A549 treated with DMSO at 1 μM for 4 hours (cell line): ENCODE results near the gene ATXN2L. TPM values are rescaled to one million over a fixed set of nuclear protein-coding genes. Genes with fewer than 3 reads are reported as not detected.

Experiments used
- total RNA-seq: library from RNA; stranded (reverse); fragments of 200-300 nt; extraction: Qiagen RNA extraction; gene quantifications from 5 replicates; pipeline ENCODE4 v1.2.3, GENCODE V29; 2022; ENCODE audit warnings: low read depth

The ATXN2L gene, protein sequence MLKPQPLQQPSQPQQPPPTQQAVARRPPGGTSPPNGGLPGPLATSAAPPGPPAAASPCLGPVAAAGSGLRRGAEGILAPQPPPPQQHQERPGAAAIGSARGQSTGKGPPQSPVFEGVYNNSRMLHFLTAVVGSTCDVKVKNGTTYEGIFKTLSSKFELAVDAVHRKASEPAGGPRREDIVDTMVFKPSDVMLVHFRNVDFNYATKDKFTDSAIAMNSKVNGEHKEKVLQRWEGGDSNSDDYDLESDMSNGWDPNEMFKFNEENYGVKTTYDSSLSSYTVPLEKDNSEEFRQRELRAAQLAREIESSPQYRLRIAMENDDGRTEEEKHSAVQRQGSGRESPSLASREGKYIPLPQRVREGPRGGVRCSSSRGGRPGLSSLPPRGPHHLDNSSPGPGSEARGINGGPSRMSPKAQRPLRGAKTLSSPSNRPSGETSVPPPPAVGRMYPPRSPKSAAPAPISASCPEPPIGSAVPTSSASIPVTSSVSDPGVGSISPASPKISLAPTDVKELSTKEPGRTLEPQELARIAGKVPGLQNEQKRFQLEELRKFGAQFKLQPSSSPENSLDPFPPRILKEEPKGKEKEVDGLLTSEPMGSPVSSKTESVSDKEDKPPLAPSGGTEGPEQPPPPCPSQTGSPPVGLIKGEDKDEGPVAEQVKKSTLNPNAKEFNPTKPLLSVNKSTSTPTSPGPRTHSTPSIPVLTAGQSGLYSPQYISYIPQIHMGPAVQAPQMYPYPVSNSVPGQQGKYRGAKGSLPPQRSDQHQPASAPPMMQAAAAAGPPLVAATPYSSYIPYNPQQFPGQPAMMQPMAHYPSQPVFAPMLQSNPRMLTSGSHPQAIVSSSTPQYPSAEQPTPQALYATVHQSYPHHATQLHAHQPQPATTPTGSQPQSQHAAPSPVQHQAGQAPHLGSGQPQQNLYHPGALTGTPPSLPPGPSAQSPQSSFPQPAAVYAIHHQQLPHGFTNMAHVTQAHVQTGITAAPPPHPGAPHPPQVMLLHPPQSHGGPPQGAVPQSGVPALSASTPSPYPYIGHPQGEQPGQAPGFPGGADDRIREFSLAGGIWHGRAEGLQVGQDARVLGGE
- 95.3 to 153 TPM (median 135 TPM) in 5 replicates for total RNA-seq

DNA sequence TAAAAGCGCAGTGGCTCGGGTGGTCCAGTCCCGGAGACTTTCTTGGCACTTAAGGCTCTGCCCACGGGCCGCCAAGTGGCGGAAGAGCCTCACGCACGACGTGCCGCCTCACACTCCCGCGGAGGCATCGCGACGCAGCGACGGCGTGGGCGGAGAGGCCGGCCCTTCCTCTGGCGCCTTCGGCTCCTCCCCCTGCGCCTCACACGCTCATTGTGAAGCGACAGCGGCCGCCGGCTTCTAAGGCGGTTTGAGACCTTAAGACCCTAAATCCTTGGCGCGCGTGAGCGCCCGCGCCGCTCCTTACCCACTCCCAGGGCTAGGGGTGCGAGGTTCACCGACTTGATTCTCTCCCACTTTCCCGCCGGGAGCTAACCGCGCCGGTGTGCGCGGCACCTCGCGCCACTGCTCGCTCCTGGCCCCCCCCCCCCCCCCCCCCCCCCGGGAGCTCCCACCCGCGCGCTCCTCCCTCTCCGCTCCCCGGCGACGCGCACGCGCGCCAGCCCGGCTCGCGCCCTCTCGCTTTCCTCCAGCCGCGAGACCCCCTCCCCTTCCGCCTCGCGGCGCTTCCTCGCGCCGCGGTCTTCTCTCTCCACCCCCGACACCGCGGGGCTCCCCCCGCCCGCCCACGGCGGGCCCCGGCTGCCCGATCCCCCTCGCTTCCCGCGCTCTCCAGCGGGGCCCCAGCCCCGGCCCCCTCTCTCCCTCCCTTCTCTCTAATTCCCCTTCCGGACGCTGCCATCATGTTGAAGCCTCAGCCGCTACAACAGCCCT, at the start of gene ATXN2L:
TSS of gene ATXN2L (plus strand) at position 480 of the 771 bp plus-strand sequence. CDS start at position 741, 261 bp downstream.

DNA sequence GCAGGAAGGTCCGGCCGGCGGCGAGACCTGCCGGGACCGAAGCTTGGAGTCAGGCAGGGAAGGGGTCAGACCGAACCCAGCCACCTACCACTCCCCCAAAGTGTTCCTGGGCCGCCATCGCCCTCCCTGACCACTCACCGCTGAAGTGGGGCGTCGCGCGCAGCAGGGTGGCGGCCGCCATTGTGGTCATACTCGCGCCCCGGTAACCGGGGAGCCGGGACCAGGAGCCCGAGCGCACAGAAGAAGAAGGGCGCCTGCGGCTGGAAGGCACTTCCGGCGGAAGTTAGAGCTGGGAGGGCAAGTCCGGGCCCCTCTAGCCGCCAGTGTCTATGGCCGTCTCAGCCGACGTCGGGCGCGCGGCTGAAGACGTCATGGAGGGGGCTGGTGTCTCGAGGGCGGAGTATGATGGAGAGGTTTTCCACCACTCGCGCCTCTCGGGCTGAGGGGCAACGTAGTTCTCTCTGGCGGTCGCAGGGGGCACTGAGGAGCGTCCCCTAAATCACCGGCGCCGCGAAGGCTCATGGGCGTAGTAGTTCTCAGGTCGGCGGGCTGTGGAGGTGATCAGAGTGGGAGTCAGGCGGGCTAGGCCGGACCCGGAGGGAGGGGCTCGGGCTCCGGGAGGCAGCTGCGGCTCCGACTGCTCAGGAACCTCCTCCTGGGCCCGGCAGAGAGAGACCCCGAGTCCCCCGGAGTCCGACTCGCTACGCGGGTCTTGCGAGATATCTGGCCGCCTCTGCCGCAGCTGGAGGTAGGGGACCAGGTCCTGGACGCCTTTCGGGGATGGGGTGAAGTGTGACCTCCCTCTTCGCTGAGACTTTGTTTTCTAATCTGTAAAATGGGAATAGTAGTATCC, 23.5 kb downstream of the ATXN2L start, which contains the start of gene TUFM:
TSS of gene TUFM (minus strand) at position 269 of the 853 bp plus-strand sequence. CDS start at position 190, 79 bp downstream.

DNA sequence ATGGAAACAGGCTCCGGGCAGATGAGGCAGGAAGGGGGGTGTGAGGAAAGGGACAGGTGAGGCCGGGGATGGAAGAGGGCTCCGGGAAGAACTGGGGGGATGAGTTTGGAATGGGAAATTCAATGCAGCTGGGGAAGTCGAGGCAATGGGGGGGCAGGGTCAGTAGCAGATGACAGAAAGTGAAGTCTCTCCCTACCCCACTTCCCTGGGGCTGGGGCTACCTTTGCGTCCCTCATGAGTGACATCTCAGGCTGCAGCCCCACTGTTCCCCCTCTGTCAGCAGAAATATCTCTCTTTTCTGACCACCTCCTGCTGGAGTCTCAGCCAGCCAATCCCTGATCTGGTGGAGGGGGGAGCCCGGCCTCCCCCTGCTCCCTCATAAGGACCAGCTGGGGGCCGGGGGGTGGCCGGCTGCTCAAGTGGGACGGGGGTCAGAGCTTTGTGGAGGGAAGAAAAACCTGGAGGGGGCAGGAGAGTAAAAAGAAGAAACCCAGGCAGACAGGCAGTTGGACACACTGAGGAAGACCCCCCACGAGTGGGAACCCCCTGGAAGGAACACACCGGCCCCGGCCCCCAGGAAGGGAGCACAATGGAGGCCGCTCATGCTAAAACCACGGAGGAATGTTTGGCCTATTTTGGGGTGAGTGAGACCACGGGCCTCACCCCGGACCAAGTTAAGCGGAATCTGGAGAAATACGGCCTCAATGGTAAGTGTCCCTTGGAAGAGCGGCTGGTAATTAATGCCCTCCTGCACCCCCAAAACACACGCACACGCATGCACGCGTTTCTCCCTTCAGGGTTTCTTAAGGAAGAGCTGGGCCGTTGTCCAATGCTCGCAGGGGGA, 55.5 kb downstream of the ATXN2L start, which contains the start of gene ATP2A1:
TSS of gene ATP2A1 (plus strand) at position 406 of the 844 bp plus-strand sequence. CDS start at position 590, 184 bp downstream.

Other genes starting within 250 kb of the ATXN2L start
- gene SULT1A2, start 225.9 kb upstream of the ATXN2L start, total RNA-seq, result 0.09 to 0.22 TPM (median 0.15 TPM) in 3 of 5 replicates, not detected in the others
- gene SULT1A1, start 213.0 kb upstream of the ATXN2L start, total RNA-seq, result 4.7 to 6.8 TPM (median 5.4 TPM) in 5 replicates
- 0.52 to 0.56 TPM in 2 of 5 replicates, not detected in the others for gene NPIPB8, start 184.9 kb upstream of the ATXN2L start, total RNA-seq
- 182 to 381 TPM (median 343 TPM) in 5 replicates for gene EIF3C, start 111.5 kb upstream of the ATXN2L start, total RNA-seq
- 0.69 to 2.3 TPM (median 1.8 TPM) in 5 replicates for gene NPIPB9, start 71.2 kb upstream of the ATXN2L start, total RNA-seq
- gene TUFM, start 23.3 kb downstream of the ATXN2L start, total RNA-seq, result 230 to 318 TPM (median 288 TPM) in 5 replicates
- 22.4 to 32.6 TPM (median 31.1 TPM) in 5 replicates for gene SH2B1, start 40.8 kb downstream of the ATXN2L start, total RNA-seq
- 1.4 to 3.6 TPM (median 2.4 TPM) in 5 replicates for gene ATP2A1, start 55.5 kb downstream of the ATXN2L start, total RNA-seq
- 9.1 to 11.9 TPM (median 10.7 TPM) in 5 replicates for gene RABEP2, start 102.2 kb downstream of the ATXN2L start, total RNA-seq
- gene CD19, start 109.0 kb downstream of the ATXN2L start, total RNA-seq, result not detected in 5 replicates
- gene NFATC2IP, start 127.9 kb downstream of the ATXN2L start, total RNA-seq, result 20.5 to 34.2 TPM (median 29.9 TPM) in 5 replicates
- 56.8 to 81.3 TPM (median 69.7 TPM) in 5 replicates for gene SPNS1, start 151.8 kb downstream of the ATXN2L start, total RNA-seq
- gene LAT, start 162.1 kb downstream of the ATXN2L start, total RNA-seq, result 3.1 to 6.1 TPM (median 4.3 TPM) in 5 replicates